GM23338 (cell line): Measurements from ENCODE around the gene TENT5C. TPM values are rescaled to one million over a fixed set of nuclear protein-coding genes. Genes with fewer than 3 reads are reported as not detected.

ENCODE experiments used
- CREB1 ChIP-seq: fragments of 250-450 bp; sonication (Bioruptor Pico); IDR thresholded peaks from 2 replicates; pipeline ENCODE4 v1.5.0; 2020; ENCODE audit warnings: low read depth, mild to moderate bottlenecking, moderate library complexity
- EZH2 ChIP-seq: fragments of 200-600 bp; sonication (generic); IDR thresholded peaks from one replicate; pipeline ENCODE4 v1.8.0; 2017; ENCODE audit warnings: antibody characterized with exemption, mild to moderate bottlenecking, low read depth; ENCODE audit not compliant: unreplicated experiment
- JUNB ChIP-seq: IDR thresholded peaks from one replicate; pipeline ENCODE4 v1.6.1; 2016; ENCODE audit warnings: antibody characterized with exemption; ENCODE audit not compliant: unreplicated experiment
- NANOG ChIP-seq: IDR thresholded peaks from 2 replicates; pipeline ENCODE4 v1.6.1; 2016; ENCODE audit warnings: antibody characterized with exemption, borderline replicate concordance
- POLR2AphosphoS5 ChIP-seq: IDR thresholded peaks from 2 replicates; pipeline ENCODE4 v1.6.1; 2016; ENCODE audit warnings: antibody characterized with exemption, low read depth
- STAT1 ChIP-seq: IDR thresholded peaks from one replicate; pipeline ENCODE4 v1.6.1; 2016; ENCODE audit warnings: antibody characterized with exemption; ENCODE audit not compliant: unreplicated experiment
- ZNF114 ChIP-seq: fragments of 250-450 bp; sonication (Bioruptor Pico); IDR thresholded peaks from 2 replicates; pipeline ENCODE4 v1.5.0; 2020; ENCODE audit warnings: mild to moderate bottlenecking, moderate library complexity
- polyA plus RNA-seq: library from polyadenylated mRNA; unstranded; fragments of >200 nt; fragmentation: Nextera tagmentation; extraction: Ambion mirVana; gene quantifications from 2 replicates; pipeline ENCODE4 v1.2.1, GENCODE V29; 2016
- total RNA-seq: library from RNA; depleted of rRNA; stranded (reverse); fragments of >200 nt; shearing (Covaris generic); gene quantifications from 2 replicates; pipeline ENCODE4 v1.2.3, GENCODE V29; 2014
- TF ChIP-seq, protein P1 (sequence below): fragments of 250-450 bp; sonication (Bioruptor Pico); IDR thresholded peaks from 2 replicates; pipeline ENCODE4 v1.5.0; 2020; ENCODE audit warnings: mild to moderate bottlenecking, moderate library complexity
- TF ChIP-seq, protein P2 (sequence below): IDR thresholded peaks from 2 replicates; pipeline ENCODE4 v1.6.1; 2016; ENCODE audit warnings: antibody characterized with exemption

The TENT5C gene
- total and polyA plus RNA-seq, 2 experiments from 2014 or later = 0.23 to 0.80 TPM

DNA sequence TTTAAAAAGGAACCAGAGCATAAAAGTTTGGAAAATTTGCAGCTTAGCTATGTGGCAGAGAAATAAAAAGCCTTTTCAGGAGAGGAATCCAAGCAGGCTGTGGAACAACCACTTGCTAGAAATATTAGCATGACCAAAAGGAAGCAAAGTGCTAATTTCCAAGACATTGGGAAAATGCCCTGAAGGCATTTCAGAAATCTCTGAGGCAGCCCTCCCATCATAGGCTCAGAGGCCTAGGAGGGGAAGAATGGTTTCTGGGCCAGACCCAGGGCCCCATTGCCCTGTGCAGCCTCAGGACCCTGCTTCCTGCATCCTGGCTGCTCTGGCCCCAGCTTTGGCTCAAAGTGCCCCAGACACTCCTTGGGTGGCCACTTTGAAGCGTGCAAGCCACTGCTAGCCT is 56.8 kb downstream of the TENT5C start (continued):
- TF ChIP-seq, protein P1, sequence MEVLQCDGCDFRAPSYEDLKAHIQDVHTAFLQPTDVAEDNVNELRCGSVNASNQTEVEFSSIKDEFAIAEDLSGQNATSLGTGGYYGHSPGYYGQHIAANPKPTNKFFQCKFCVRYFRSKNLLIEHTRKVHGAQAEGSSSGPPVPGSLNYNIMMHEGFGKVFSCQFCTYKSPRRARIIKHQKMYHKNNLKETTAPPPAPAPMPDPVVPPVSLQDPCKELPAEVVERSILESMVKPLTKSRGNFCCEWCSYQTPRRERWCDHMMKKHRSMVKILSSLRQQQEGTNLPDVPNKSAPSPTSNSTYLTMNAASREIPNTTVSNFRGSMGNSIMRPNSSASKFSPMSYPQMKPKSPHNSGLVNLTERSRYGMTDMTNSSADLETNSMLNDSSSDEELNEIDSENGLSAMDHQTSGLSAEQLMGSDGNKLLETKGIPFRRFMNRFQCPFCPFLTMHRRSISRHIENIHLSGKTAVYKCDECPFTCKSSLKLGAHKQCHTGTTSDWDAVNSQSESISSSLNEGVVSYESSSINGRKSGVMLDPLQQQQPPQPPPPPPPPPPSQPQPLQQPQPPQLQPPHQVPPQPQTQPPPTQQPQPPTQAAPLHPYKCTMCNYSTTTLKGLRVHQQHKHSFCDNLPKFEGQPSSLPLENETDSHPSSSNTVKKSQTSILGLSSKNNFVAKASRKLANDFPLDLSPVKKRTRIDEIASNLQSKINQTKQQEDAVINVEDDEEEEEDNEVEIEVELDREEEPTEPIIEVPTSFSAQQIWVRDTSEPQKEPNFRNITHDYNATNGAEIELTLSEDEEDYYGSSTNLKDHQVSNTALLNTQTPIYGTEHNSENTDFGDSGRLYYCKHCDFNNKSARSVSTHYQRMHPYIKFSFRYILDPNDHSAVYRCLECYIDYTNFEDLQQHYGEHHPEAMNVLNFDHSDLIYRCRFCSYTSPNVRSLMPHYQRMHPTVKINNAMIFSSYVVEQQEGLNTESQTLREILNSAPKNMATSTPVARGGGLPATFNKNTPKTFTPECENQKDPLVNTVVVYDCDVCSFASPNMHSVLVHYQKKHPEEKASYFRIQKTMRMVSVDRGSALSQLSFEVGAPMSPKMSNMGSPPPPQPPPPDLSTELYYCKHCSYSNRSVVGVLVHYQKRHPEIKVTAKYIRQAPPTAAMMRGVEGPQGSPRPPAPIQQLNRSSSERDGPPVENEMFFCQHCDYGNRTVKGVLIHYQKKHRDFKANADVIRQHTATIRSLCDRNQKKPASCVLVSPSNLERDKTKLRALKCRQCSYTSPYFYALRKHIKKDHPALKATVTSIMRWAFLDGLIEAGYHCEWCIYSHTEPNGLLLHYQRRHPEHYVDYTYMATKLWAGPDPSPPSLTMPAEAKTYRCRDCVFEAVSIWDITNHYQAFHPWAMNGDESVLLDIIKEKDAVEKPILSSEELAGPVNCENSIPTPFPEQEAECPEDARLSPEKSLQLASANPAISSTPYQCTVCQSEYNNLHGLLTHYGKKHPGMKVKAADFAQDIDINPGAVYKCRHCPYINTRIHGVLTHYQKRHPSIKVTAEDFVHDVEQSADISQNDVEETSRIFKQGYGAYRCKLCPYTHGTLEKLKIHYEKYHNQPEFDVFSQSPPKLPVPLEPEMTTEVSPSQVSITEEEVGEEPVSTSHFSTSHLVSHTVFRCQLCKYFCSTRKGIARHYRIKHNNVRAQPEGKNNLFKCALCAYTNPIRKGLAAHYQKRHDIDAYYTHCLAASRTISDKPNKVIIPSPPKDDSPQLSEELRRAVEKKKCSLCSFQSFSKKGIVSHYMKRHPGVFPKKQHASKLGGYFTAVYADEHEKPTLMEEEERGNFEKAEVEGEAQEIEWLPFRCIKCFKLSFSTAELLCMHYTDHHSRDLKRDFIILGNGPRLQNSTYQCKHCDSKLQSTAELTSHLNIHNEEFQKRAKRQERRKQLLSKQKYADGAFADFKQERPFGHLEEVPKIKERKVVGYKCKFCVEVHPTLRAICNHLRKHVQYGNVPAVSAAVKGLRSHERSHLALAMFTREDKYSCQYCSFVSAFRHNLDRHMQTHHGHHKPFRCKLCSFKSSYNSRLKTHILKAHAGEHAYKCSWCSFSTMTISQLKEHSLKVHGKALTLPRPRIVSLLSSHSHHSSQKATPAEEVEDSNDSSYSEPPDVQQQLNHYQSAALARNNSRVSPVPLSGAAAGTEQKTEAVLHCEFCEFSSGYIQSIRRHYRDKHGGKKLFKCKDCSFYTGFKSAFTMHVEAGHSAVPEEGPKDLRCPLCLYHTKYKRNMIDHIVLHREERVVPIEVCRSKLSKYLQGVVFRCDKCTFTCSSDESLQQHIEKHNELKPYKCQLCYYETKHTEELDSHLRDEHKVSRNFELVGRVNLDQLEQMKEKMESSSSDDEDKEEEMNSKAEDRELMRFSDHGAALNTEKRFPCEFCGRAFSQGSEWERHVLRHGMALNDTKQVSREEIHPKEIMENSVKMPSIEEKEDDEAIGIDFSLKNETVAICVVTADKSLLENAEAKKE (CRISPR knock-in tag) = no peak
- no peak for TF ChIP-seq JUNB
- no peak for TF ChIP-seq POLR2AphosphoS5
- no peak for TF ChIP-seq NANOG
- TF ChIP-seq CREB1 (CRISPR knock-in tag) = no peak
- TF ChIP-seq STAT1 = no peak
- TF ChIP-seq, protein P2, sequence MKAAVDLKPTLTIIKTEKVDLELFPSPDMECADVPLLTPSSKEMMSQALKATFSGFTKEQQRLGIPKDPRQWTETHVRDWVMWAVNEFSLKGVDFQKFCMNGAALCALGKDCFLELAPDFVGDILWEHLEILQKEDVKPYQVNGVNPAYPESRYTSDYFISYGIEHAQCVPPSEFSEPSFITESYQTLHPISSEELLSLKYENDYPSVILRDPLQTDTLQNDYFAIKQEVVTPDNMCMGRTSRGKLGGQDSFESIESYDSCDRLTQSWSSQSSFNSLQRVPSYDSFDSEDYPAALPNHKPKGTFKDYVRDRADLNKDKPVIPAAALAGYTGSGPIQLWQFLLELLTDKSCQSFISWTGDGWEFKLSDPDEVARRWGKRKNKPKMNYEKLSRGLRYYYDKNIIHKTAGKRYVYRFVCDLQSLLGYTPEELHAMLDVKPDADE = no peak
- no peak for TF ChIP-seq ZNF114 (CRISPR knock-in tag)
- TF ChIP-seq EZH2 = no peak
